DMS53 treated with DMSO at 0.1 percent for 48 hours (cell line): ENCODE measurements around the gene HMCN1.
"Not testable (repeated sequence)": the region's sequence is repeated elsewhere in the genome, so short reads cannot be mapped to it uniquely, and the experiment has no call there.

ENCODE experiments used
- DNase-seq: peaks from one replicate; lab custom pipeline; 2025; ENCODE audit not compliant: unreplicated experiment; lab: John Stamatoyannopoulos, UW

HMCN1 gene

DNA sequence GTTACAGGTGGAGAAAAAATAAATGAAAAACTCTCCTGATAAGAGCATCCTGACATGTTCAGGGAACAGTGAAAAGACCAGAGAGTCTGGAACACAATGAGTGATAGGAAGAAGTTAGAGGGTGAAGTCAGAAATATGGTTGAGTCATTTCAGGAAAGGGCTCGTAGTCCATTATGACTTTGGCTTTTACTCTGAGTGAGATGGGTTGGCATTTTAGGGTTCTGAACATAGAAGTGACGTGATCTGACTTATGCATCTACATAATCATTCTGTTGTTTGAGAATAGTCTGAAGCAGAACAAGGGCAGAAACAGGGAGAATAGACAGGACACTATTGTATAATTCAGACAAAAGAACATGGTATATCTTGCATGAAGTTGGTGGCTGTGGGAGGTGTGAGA is 5.8 kb downstream of the HMCN1 start:
- DNase-seq: no peak

DNA sequence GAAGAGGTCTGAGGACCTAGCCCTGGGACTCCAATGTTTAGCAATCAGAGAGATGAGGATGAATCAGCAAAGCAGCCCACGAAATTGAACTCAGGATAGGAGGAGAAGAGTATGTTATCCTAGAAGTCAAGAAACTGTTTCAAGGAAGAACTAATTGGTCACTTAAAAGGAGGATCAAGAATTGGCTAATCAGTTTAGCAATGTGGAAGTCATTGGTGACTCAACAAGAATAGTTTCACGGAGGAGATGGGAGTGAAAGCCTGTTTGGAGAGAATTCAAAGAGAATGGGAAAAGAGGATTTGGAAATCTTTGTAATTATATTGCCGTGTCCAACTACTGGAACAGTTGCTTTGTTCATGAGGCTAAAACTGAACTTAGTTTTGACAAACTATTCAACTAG is 7.4 kb downstream of the HMCN1 start:
- DNase-seq: no peak

DNA sequence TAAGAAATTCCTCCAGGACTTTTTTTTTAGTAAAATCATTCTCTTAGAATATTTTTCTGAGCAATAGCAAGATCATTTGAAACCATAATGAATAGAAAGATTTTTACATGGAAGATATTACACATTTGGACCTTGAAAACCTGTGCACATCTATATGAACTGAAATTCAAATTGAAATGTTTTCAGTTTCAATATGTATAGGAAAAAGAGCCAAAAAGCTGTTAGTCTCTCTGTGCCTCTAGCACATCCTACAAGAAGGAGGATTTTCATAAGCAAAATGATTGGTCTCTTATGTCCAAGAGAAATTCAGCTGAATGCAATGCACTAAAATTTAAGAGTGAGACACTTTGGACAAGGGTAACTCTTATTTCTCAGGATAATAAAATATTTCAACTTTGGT is 8.2 kb downstream of the HMCN1 start:
- DNase-seq: no peak

DNA sequence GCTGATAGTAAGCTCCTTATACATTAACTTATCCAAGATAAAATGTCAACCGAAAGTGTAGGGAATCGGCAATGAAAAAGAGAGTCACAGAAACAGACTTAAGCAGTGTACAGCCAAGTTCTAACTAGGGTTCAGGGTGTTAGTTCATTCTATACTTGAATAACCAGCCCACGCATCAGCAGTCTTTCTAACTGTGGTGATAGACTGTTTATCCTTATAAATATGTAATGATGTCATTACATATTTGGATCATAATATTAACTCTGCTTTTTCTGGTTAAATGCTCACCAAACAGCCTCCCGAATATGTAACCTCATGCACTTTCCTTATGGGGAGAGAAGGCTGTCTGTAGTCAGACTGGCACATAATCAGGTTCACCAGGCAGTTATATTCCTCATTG is 11.0 kb downstream of the HMCN1 start:
- no peak for DNase-seq

DNA sequence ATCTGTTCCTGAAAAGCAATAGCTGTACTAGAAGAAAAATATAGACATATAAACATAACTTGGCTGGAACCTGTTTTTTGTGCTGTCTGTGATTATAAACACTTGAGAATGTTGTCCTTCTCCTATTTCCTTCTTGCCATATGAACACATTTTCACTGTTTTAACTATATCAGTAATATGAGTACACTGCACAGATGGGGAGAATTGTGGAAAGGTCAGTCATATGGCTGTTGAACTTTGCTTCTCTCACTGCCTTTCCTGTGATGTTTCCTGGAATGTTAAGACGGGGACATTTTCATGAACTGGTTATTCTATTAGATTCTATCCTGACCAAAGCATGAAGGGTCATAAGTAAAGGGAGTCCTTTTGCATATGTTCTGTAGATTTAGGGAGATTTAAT is 24.9 kb downstream of the HMCN1 start:
- peak; percentile 14 for DNase-seq

DNA sequence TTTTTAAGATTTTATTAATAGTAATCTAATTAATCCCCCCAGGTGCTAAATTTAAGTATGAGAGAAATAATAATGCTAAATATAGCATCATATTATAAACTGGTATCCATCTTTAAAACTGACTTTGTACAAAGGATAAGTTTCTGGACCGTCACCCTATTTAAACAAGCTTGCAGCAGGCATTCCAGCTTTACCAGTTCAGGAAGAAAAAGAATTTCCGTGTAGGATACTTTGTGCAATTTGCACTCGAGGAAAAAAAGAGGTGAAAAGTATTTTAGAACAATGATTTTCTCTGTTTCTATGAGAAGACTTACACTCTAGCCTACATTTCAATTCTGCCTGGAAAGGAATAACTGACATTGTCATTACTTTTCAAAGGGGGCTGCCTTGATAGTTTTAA is 27.6 kb downstream of the HMCN1 start:
- no peak for DNase-seq

DNA sequence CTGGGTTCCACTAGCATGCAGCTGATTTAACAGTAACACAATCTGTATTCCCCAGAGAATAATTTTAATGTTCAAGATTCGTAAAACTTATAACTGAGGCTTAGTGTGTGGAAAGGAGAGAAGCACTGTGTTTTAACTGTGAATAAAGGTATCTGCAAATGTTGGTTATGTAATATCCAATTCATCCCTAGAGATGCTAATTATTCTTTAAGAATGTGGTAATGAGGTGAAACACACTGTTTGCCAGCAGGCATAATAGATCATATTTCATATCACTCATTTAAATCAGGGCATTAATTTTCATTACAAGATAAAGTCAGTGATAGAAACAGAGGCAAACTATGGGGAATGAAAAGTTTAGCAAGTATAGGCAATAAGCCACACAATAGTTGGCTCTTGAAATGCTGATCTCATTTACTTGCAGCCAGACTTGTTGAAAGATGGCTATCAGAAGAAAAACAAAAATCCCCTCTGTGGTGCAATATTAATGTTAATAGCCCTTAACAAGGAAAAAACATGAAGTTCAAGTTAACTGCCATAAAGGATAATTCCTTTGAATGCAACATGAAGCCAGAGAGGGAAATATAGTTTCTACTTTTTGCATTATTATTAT is 33.4 kb downstream of the HMCN1 start:
- no peak for DNase-seq

DNA sequence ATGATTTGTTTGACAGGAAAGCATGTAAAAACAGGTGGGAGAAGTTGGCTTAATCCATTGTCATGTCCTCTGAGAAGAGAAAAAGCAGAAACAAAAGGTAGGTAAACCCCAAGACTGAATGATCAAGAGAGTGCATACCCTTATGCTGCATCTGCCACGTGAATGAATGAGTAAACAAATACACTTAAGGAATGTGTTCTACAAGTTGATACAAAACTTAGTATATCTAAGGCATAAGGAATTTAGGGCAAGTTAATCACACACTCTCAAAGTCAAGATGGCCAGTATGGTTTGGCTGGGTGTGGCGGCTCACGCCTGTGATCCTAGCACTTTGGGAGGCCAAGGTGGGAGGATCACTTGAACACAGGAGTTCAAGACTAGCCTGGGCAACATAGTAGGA is 34.2 kb downstream of the HMCN1 start:
- DNase-seq: no peak

DNA sequence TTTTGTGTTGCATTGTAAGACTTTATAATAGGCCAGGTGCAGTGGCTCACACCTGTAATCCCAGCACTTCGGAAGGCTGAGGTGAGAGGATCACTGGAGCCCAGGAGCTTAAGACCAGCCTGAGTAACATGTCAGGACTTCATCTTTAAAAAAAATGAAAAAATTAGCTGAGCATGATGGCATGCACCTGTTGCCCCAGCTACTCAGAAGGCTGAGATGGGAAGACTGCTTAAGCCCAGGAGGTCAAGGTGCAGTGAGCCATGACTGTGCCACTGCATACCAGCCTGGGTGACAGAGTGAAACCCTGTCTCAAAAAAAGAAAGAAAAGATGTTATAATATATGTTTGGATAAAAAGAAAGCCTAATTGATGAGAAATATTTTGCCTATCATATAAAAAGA is 34.9 kb downstream of the HMCN1 start:
- no peak for DNase-seq

DNA sequence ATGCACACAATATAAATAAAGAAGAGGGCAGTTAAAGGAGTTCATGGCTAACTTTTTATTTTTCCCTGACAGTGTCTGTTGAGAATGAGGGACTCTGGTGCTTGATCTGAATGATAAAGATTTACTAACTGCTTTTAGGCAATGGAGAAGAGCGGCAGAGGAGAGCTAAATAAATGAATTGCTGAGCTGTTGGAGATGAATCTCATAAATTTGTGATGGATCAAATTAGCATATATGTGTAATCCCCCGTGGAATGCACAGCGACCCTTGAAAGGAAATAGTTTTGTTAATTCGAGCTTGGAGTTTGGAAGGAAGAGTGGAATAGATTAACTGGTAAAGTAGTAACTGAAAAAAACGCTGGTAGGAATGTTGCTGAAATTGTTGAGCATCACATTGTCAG is 40.2 kb downstream of the HMCN1 start:
- no peak for DNase-seq

DNA sequence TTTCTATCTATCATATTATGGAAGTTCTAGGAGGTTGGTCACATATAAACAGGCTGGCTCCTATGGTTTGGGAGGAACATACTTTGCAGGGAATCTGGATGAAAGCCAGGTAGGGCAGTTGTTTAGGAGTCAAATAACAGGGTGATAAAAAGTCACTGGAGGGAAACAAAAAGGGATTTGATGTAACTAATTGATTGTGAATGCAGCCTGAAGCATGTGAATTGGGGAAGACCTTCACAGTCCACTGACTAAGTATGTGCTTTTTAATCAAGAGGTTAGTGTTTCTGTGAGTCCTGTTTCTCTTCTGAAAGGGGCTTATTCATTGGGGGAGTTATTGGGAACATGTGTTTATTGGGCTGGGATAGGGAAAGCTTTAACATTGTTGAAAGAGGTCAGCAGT is 41.3 kb downstream of the HMCN1 start:
- DNase-seq: no peak

DNA sequence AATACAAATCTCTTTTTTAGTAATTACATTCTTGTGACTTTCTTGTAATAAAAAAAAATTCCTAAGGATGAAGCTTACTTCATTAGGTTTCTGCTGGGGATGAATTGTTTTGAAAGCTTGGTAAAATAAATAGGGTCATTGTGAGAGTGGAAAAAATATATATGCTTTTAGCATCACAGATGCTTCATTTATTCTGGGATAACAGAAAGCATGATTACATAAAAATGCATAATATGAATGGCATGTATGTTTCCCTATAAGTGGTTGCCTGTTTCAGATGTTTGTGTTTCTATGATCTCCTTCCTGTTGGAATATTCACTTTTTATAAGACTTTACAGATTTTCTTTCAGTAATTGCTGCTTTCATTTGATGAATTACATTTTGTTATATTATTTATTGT is 42.3 kb downstream of the HMCN1 start:
- DNase-seq: no peak

DNA sequence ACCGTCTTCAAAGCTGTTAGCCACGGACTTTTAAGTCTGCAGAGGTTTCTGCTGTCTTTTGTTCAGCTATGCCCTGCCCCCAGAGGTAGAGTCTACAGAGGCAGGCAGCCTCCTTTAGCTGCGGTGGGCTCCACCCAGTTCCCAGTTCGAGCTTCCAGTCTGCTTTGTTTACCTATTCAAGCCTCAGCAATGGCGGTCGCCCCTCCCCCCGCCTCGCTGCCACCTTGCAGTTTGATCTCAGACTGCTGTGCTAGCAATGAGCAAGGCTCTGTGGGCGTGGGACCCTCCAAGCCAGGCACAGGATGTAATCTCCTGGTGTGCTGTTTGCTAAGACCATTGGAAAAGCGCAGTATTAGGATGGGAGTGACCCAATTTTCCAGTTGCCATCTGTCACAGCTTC is 49.7 kb downstream of the HMCN1 start:
- not testable (repeated sequence) for DNase-seq

DNA sequence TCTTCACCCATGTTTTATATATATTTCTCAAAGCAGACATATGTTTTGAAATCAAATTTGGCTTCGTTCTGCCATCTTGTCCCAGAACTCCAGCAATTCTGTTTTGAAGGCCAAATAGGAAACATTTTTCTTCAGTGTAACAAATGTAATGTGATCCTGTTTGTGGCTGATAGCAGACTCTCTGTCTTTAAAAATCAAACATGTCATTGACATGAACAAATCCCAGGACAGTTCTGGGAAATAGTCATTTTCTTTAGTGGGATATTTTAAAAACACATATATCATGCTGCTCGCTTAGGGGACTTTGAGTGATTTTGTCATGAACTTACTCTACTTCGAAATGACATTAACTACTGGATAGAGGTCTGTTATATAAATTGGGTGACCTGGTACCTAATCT is 51.4 kb downstream of the HMCN1 start:
- no peak for DNase-seq

DNA sequence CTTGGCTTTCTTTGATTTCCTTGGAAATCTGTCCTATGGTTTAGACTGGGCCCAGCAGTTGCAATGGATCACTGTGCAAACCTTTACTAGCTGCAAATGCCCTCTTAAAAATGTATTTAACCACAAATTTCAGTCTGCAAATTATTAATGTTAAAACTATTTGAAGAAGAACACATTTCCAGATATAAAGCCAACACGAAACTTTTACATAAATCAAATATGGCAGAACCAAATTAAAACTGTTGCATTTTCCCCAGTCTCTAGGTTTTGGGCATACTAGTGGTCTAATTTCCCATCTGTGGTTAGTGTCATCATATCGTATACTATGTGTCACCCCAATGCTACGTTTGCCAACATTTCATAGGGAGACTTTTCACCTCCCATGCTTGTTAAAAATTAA is 52.3 kb downstream of the HMCN1 start:
- no peak for DNase-seq

DNA sequence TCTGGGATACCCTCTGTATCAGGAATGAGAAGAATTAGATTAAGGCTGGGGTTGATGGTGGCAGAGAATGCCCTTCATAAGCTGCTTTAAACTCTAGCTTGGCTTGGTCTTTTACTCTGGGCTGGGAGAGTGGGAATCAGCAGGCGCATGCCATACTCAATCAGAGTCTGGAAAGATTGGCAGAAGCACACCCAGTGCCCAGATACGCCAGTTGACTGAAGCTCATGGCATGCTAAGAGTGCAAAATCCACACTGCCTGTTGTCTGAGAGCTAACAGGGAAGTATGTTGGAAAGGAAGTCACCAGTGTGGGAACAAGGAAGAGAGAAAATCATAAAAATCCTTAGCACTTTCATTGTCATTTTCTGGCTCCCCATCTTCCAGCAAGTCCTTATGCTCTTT is 53.0 kb downstream of the HMCN1 start:
- no peak for DNase-seq

DNA sequence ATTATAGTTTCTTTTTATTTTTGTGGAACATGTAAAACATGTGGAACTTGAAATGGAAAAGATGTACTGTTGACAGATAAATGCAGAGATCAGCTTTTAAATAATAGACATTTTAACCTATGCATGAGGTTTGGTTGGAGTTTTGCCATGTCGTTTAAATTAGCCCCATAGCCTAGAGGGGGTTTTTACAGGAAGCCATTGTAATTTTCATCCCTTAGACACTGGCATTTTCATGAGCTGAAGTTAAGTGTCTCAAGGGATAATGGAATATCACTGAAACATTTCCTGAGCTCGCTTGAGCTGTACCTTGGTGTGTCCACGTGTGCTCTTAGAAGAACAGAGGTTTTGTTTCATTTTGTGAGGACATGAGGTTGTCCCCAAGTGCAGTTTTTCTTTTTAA is 54.2 kb downstream of the HMCN1 start:
- DNase-seq: no peak

DNA sequence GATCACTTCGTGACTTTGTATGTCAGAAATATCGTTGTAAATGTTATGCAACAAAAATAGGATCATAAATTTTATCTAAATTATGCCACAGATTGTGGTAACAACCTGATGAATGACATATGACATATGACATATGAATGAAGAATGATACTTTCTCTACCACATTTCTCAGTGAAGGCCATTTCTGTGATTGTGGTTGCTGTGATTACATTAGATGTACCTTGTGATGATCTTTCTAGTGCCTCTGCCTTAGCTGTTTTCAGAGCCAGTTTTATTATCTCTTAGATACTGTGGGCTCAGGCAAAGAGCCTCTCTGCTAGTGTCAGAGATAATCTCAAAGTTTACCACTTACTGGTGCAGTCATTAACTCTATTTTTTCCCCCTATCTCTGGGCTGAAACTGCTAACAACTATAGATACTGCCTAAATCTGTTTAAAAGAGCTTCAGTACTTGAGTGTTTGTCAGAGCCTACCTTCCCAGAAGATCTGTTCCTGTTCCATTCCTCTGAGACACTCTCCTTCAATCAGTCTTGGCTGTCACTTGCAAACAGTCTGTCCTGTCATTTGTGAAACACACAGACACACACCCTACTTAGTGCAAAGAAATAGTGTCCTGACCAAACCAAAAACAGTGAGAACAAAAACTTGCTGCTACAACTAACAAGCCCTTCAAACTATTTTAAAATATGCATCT is 55.5 kb downstream of the HMCN1 start:
- DNase-seq: no peak

DNA sequence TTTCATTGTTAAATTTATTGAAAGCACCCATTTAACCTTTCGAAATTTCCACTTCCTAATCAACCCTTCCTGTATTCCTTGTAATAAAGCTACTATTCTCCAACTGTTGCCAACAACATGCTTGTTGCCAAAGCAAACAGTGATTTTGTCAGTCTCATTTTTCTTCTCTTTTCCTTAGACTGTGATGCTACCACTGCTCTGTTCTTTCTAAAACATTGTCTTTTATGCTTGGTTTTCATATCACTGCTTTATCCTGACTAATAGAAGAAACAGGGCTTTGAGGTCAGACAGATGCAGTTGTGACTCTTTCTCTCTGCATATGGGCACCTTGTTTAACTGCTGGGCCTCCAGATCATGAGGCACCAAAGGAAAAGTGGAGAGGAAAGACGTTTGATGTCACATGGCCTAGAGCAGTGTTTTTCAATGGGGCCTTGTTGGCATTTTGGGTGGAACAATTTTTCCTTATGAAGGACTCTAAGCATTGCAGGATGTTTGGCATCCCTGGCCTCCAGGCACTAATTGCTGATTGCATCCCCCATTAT is 56.1 kb downstream of the HMCN1 start:
- DNase-seq: no peak

DNA sequence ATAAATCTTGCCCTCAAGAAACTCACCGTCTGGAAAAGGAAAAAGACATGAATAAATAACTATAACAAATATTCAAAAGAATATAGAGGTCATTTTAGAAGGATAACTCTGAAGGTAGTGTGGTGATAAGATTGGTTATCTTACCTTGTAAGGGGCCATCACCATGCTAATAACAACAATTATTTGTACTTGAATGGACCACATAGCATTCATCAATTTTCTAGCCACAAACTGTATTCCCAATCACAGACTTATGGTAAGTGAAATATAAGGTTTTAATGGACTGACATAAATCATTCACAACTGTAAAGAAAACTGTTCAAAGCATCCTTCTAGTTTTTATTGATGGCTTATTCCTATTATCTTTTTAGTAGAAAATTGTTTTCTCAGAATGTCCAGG is 57.8 kb downstream of the HMCN1 start:
- no peak for DNase-seq

DNA sequence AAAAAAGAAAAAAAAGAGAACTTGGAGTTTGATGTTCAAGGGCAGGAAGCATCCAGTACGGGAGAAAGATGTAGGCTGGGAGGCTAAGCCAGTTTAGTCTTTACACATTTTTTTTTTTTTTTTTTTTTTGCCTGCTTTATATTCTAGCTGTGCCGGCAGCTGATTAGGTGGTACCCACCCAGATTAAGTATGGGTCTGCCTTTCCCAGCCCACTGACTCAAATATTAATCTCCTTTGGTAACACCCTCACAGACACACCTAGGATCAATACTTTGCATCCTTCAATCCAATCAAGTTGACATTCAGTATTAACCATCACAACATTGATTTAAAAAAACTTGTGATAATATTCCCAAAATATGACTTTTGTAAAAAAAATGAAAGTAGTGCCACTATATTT is 60.3 kb downstream of the HMCN1 start:
- DNase-seq: not testable (repeated sequence)

DNA sequence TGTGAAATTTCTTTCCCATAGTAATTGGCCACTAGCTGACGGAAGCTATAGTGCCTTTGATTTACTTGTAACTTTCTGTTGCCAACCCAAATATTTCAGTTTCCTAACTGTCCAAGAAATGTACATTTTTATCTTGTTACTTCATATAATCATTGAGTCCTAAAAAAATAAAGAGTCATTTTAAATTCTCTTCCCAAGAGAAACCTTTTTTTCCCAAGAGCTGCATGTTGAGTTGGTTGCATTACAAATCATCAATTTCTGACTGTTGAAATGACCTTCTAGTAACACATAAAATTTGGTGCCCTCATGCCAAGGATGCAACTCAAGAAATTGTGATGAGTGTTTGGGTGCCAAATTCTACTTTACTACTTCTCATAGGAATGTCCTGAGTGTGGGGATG is 61.0 kb downstream of the HMCN1 start:
- DNase-seq: no peak

DNA sequence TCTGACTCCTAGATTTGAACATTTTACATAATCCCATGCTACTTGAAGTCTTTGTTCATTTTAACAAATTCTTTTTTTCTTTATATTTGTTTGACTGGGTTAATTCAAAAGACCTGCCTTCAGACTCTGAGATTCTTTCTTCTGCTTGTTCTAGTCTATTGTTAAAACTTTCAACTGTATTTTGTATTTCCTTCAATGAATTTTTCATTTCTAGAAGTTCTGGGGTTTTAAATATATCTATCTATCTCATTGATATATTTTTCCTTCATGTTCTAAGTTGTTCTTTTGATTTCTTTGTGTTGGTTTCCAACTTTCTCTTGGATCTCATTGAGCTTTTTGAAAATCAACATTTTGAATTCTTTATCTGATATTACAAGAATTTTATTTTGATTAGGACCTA is 64.3 kb downstream of the HMCN1 start:
- no peak for DNase-seq
